ENCODE measurements around the gene ZFYVE28.

DNA sequence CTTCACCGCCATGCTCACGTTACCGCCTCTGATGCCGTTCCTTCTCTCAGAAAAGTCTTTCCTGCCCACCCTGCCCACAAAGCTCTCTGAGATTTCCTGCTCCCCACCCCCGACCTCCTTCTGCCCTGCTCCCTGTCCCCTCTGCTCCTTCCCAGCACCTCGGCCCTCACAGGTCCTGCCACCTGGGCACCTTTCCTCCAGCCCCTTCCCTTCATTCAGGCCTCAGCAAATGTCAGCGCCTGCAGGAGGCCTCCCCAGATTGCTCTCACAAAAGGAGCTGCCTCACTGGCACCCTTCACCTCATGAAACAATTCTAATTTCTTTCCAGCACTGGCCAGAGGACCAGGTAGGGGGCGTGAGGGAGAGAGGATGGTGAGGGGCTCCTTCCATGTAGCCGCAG lies 122.9 kb downstream of the ZFYVE28 start:
- TF ChIP-seq, protein P1, sequence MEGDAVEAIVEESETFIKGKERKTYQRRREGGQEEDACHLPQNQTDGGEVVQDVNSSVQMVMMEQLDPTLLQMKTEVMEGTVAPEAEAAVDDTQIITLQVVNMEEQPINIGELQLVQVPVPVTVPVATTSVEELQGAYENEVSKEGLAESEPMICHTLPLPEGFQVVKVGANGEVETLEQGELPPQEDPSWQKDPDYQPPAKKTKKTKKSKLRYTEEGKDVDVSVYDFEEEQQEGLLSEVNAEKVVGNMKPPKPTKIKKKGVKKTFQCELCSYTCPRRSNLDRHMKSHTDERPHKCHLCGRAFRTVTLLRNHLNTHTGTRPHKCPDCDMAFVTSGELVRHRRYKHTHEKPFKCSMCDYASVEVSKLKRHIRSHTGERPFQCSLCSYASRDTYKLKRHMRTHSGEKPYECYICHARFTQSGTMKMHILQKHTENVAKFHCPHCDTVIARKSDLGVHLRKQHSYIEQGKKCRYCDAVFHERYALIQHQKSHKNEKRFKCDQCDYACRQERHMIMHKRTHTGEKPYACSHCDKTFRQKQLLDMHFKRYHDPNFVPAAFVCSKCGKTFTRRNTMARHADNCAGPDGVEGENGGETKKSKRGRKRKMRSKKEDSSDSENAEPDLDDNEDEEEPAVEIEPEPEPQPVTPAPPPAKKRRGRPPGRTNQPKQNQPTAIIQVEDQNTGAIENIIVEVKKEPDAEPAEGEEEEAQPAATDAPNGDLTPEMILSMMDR (IDR thresholded peaks at IDR 0.05), result no peak
- no peak for TF ChIP-seq EP300 (IDR thresholded peaks at IDR 0.05)
